Kidney epithelial cell (primary cell): ENCODE data around the gene IL12RB1. TPM values are rescaled to one million over a fixed set of nuclear protein-coding genes. Genes with fewer than 3 reads are reported as not detected.

ENCODE experiments used
- DNase-seq: peaks from one replicate; pipeline ENCODE4 v3.0.0-alpha.2; 2010; ENCODE audit warnings: low read depth
- H3K27me3 ChIP-seq: 2 replicates; pipeline ENCODE4 v1.6.0; 2011; ENCODE audit warnings: low read length; ENCODE audit not compliant: control insufficient read depth, insufficient read depth
- H3K36me3 ChIP-seq: 2 replicates; pipeline ENCODE4 v1.5.1; 2011; ENCODE audit warnings: low read length; ENCODE audit not compliant: control insufficient read depth, insufficient read depth
- H3K4me3 ChIP-seq: 2 replicates; pipeline ENCODE4 v1.5.1; 2011; ENCODE audit warnings: low read depth, mild to moderate bottlenecking, control low read depth, low read length
- total RNA-seq: library from RNA; depleted of rRNA; stranded (reverse); fragments of >200 nt; gene quantifications from 2 replicates; pipeline ENCODE4 v1.2.3, GENCODE V29; 2015
- TF ChIP-seq, protein P1 (sequence below): IDR thresholded peaks from 2 replicates; pipeline ENCODE4 v1.5.1; 2011; ENCODE audit warnings: mild to moderate bottlenecking, moderate library complexity, low read length, control low read depth, inconsistent platforms; ENCODE audit not compliant: insufficient read depth, poor library complexity, severe bottlenecking

IL12RB1 gene
- 0.07 TPM in 1 of 2 replicates, not detected in the other for total RNA-seq

DNA sequence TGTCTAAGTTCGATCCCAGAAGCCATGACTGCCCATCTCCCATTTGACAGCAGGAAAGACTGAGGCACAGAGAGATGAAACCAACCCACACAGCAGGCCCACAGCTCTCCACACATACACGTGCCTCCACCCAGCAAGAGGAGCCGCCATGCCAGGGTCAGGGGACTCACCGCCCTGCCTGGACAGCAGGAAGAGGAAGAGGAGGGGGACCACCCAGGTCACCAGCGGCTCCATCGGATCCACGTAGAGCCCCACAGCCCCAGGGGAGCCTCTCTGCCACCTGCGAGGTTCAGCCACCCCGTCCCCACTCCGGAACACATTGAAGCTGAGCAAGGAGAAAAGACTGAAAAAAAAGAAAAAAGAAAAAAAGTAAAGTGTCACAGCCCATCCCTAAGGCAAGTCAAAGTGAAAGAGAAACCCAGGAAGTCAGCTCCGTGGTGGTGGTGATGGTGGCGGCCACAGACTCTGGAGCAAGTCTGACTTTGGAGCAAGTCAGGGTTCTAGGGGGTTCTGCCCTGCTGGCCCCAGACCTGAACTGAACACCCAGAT, at the start of gene IL12RB1:
Gene IL12RB1, minus strand, starts transcription at position 345 of the 549 bp plus-strand sequence. Its CDS starts 111 bp downstream, at position 234.
- no peaks in the 10 kb centered on the region for H3K36me3 ChIP-seq
- TF ChIP-seq, protein P1, sequence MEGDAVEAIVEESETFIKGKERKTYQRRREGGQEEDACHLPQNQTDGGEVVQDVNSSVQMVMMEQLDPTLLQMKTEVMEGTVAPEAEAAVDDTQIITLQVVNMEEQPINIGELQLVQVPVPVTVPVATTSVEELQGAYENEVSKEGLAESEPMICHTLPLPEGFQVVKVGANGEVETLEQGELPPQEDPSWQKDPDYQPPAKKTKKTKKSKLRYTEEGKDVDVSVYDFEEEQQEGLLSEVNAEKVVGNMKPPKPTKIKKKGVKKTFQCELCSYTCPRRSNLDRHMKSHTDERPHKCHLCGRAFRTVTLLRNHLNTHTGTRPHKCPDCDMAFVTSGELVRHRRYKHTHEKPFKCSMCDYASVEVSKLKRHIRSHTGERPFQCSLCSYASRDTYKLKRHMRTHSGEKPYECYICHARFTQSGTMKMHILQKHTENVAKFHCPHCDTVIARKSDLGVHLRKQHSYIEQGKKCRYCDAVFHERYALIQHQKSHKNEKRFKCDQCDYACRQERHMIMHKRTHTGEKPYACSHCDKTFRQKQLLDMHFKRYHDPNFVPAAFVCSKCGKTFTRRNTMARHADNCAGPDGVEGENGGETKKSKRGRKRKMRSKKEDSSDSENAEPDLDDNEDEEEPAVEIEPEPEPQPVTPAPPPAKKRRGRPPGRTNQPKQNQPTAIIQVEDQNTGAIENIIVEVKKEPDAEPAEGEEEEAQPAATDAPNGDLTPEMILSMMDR: no peak
- no peaks in the 10 kb centered on the region for H3K27me3 ChIP-seq
- no peak for DNase-seq
- no peak within 1 kb of the TSS for H3K4me3 ChIP-seq

- no peak overlapping the region for H3K4me3 ChIP-seq
- H3K36me3 ChIP-seq: no peaks in the 10 kb centered on the region
- TF ChIP-seq, protein P1: no peak
- H3K27me3 ChIP-seq: no peaks in the 10 kb centered on the region
- DNase-seq: no peak
Measured at GRCh38 chr19:18135712-18136584, 49.2 kb upstream of the IL12RB1 start.

DNA sequence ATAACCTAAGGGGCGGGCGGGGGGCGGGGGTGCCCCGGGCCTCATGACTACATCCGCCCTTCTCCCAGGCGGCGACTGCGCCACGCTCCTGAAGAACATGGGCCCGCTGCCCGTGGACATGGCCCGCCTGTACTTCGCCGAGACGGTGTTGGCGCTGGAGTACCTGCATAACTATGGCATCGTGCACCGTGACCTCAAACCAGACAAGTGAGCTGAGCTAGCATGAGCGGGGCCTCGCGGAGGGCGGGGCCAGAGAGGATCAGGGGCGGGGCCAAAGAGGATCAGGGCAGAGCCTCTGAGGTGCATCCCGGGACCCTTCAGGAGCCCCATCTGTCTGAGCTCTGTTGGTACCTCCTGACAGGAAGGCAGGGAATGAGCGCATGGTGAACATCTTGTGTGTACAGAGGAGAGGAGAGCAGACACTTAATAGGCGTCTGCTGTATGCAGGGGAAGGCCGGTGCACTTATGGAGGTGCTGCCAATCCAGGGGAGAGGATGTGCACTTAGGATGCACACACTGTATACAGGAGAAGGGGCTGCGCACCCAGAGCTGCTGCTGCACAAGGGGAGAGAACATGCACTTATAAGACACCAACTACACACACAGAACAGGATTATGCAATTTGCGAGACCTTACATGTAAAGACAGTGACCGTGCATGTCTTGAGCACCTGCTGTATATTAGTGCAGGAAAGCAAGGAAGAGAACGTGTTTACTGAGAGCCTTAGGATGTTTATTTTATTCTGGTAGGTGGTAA, 45.3 kb upstream of the IL12RB1 start:
- no peak for DNase-seq
- Histone ChIP-seq H3K4me3 (no peak overlapping the region), H3K27me3 (no peaks in the 10 kb centered on the region), H3K36me3 (no peaks in the 10 kb centered on the region)
- TF ChIP-seq, protein P1: no peak

DNA sequence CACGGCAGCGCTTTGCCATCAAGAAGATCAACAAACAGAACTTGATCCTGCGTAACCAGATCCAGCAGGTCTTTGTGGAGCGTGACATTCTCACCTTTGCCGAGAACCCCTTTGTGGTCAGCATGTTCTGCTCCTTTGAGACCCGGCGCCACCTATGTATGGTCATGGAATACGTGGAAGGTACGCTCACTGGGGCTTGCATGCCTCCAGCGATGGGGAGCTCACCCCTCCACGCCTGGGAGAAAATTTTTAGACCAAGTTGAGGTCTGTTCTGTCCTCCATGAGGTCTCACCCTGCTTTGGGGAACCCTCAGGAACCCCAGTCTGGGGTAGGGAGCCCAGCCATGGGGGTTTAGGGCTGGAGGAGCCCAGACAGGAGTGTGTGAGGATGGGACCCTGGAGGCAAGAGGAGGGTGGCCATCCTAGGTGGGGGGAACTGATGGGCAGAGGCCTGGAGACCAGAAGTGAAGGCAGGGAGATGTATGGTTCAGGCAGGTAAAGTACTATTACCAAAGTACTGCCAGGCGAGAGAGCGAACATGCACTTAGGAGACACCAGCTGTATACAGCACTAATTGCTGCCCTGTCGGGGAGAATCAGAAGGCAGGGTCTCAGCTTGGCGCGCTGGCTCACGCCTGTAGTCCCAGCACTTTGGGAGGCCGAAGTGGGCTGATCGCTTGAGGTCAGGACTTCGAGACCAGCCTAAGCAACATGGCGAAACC, 43.9 kb upstream of the IL12RB1 start:
- TF ChIP-seq, protein P1: no peak

DNA sequence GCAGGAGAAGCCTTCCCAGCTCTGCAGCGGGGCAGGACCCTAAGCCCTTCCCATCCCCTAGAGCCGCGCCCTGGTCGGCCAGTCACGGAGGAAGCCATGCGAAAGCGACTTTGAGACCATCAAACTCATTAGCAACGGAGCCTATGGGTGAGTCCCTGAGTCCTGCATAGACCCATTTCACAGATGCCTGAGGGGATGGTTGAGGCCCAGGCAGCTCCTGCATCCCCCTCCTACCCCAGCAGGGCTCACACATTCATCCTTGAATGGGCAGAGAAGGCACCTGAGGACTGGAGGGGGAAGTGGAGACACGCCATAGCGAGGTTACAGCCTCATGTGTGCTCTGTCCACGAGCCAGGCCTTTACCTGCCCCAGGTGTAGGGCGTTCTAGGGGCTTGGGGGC, 42.1 kb upstream of the IL12RB1 start:
- no peaks in the 10 kb centered on the region for H3K27me3 ChIP-seq
- DNase-seq: no peak
- peaks cover 2% of the 10 kb centered on the region for H3K36me3 ChIP-seq
- TF ChIP-seq, protein P1: no peak
- no peak overlapping the region for H3K4me3 ChIP-seq

More for the DNA sequence above, 43.9 kb upstream of the IL12RB1 start:
- DNase-seq: no peak
- H3K36me3 ChIP-seq: no peaks in the 10 kb centered on the region
- H3K27me3 ChIP-seq: no peaks in the 10 kb centered on the region
- no peak overlapping the region for H3K4me3 ChIP-seq
